ENCODE results near the gene MYO3B.

MYO3B gene

DNA sequence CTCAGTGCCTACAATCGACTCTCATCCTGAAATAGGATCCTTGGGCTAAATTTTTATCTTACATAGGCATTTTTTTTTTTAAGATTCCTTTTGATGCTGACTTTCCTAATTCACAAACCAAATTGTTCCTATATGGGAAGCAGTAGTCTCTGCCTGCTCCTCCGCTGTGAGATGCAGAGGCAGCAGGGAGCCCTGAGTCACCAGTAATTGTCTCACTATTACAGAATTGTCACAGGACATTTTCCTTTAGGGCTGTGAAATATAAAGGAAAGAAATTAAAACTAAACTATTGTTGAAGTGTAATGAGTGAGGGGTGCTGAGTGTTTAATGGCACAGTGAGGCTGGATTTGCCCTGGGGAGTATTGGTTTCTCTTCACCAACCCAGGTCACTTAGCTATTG, 63.8 kb downstream of the MYO3B start:
- no peak overlapping the region for H3K4me2 ChIP-seq (ENCODE audit: low read length)
- H3K27me3 ChIP-seq (ENCODE audit: low read depth, low read length) = peaks cover 59% of the 10 kb centered on the region
- H3K79me2 ChIP-seq (ENCODE audit: low read length) = no peaks in the 10 kb centered on the region
- no peak overlapping the region for H3K9ac ChIP-seq (ENCODE audit: low read length)
- H3K36me3 ChIP-seq (replicated peaks; ENCODE audit: low read depth, low read length) = no peaks in the 10 kb centered on the region
- H3K4me3 ChIP-seq (ENCODE audit: low read length) = no peak overlapping the region
- no peaks in the 10 kb centered on the region for H3K9me3 ChIP-seq (ENCODE audit: insufficient read depth, low read length)
- no peaks in the 10 kb centered on the region for H3K4me1 ChIP-seq (ENCODE audit: low read length)
- TF ChIP-seq EZH2phosphoT487 (IDR thresholded peaks at IDR 0.05; ENCODE audit: low read depth) = no peak
- TF ChIP-seq, protein P1, sequence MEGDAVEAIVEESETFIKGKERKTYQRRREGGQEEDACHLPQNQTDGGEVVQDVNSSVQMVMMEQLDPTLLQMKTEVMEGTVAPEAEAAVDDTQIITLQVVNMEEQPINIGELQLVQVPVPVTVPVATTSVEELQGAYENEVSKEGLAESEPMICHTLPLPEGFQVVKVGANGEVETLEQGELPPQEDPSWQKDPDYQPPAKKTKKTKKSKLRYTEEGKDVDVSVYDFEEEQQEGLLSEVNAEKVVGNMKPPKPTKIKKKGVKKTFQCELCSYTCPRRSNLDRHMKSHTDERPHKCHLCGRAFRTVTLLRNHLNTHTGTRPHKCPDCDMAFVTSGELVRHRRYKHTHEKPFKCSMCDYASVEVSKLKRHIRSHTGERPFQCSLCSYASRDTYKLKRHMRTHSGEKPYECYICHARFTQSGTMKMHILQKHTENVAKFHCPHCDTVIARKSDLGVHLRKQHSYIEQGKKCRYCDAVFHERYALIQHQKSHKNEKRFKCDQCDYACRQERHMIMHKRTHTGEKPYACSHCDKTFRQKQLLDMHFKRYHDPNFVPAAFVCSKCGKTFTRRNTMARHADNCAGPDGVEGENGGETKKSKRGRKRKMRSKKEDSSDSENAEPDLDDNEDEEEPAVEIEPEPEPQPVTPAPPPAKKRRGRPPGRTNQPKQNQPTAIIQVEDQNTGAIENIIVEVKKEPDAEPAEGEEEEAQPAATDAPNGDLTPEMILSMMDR (IDR thresholded peaks at IDR 0.05; ENCODE audit: low read depth, low read length) = no peak
- no peak overlapping the region for H2AFZ ChIP-seq (ENCODE audit: low read depth, low read length)
- no peak overlapping the region for H3K27ac ChIP-seq (ENCODE audit: low read length)
- no peaks in the 10 kb centered on the region for H4K20me1 ChIP-seq (ENCODE audit: insufficient read depth, low read length)

DNA sequence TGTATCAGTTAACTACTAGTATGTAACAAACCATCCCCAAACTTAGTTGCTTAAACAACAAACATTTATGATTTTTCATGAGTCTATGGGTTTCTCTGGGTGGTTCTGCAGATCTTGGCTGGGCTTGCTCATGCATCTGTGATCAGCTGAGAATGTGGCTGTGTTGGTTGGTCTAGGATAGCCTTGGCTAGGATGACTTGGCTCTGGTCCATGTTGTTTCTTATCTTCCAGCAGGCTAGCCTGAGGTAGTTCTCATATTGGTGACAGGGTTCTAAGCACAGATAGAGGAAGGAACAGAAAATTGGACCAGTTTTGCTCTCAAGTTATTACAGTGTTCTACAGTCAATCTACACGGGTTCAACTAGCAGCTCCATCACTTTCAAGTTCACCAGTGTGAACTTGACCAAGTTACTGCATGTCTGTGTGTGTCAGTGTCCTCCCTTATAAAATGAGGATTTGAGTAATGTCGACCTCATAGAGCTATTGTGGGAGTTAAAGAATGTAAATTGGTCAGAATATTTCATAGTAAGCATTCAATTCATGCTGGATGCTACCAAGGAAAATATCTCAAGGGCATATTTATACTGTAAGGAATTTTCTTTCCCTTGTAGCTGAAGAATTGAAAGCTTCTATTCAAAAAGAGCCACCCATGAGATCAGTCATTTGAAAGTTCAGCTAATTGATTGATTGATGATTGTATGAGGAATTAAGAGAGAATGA, 65.3 kb downstream of the MYO3B start:
- H3K4me1 ChIP-seq (ENCODE audit: low read length) = no peaks in the 10 kb centered on the region
- no peaks in the 10 kb centered on the region for H4K20me1 ChIP-seq (ENCODE audit: insufficient read depth, low read length)
- TF ChIP-seq, protein P1 (IDR thresholded peaks at IDR 0.05; ENCODE audit: low read depth, low read length) = no peak
- no peak for TF ChIP-seq EZH2phosphoT487 (IDR thresholded peaks at IDR 0.05; ENCODE audit: low read depth)
- no peak overlapping the region for H3K9ac ChIP-seq (ENCODE audit: low read length)
- peaks cover 45% of the 10 kb centered on the region for H3K27me3 ChIP-seq (ENCODE audit: low read depth, low read length)
- no peak overlapping the region for H3K4me3 ChIP-seq (ENCODE audit: low read length)
- H3K36me3 ChIP-seq (replicated peaks; ENCODE audit: low read depth, low read length) = no peaks in the 10 kb centered on the region
- H2AFZ ChIP-seq (ENCODE audit: low read depth, low read length) = no peak overlapping the region
- H3K9me3 ChIP-seq (ENCODE audit: insufficient read depth, low read length) = no peaks in the 10 kb centered on the region
- no peak overlapping the region for H3K4me2 ChIP-seq (ENCODE audit: low read length)
- H3K79me2 ChIP-seq (ENCODE audit: low read length) = no peaks in the 10 kb centered on the region
- H3K27ac ChIP-seq (ENCODE audit: low read length) = no peak overlapping the region

DNA sequence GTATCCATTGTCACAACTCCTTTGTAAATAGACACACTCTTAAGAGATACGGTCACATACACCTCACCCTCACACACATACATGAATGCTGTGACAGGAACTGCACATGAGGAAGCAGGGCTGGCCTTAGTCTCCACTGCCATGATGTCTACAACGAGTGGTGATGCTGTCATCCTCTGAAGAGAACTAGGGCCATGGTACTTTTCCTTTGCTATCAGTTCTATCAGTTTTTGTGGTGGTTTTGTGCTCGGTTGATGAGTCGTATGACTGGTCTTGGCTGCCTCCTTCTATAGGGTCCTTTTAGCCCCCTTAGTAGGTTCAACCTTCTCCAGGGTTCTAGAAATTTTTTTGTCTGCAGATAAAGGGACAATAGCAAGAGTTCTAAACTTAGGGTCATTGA, 66.0 kb downstream of the MYO3B start:
- Histone ChIP-seq H3K4me3 (ENCODE audit: low read length) (no peak overlapping the region), H3K9me3 (ENCODE audit: insufficient read depth, low read length) (no peaks in the 10 kb centered on the region), H3K4me1 (ENCODE audit: low read length) (no peaks in the 10 kb centered on the region), H3K9ac (ENCODE audit: low read length) (no peak overlapping the region), H3K27me3 (ENCODE audit: low read depth, low read length) (peaks cover 39% of the 10 kb centered on the region), H2AFZ (ENCODE audit: low read depth, low read length) (no peak overlapping the region), H3K36me3 (replicated peaks; ENCODE audit: low read depth, low read length) (no peaks in the 10 kb centered on the region), H3K4me2 (ENCODE audit: low read length) (no peak overlapping the region), H4K20me1 (ENCODE audit: insufficient read depth, low read length) (no peaks in the 10 kb centered on the region), H3K27ac (ENCODE audit: low read length) (no peak overlapping the region), H3K79me2 (ENCODE audit: low read length) (no peaks in the 10 kb centered on the region)
- TF ChIP-seq EZH2phosphoT487 (IDR thresholded peaks at IDR 0.05; ENCODE audit: low read depth) = no peak
- TF ChIP-seq, protein P1 (IDR thresholded peaks at IDR 0.05; ENCODE audit: low read depth, low read length) = no peak

DNA sequence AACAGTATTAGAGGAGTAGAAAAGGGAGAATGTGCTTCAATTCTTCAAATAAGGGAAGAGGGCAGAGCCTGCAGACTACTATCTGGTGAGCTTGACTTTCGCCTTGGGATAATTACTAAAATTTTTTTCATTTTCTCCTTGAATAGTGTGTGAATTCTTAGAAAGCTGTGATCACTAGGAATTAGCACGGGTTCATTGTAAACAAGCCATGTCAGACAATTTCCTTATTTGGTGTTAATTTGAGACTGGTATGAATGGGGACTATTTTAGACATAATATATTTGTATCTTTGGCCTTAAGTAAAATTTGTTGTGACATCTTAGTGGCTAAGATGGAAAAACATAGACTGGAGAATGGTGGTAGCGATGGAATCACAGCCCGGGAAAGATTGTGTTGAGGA, 66.6 kb downstream of the MYO3B start:
- H3K9me3 ChIP-seq (ENCODE audit: insufficient read depth, low read length) = no peaks in the 10 kb centered on the region
- H3K4me3 ChIP-seq (ENCODE audit: low read length) = no peak overlapping the region
- TF ChIP-seq, protein P1 (IDR thresholded peaks at IDR 0.05; ENCODE audit: low read depth, low read length) = no peak
- no peak for TF ChIP-seq EZH2phosphoT487 (IDR thresholded peaks at IDR 0.05; ENCODE audit: low read depth)
- peaks cover 33% of the 10 kb centered on the region for H3K27me3 ChIP-seq (ENCODE audit: low read depth, low read length)
- H3K36me3 ChIP-seq (replicated peaks; ENCODE audit: low read depth, low read length) = no peaks in the 10 kb centered on the region
- H3K4me1 ChIP-seq (ENCODE audit: low read length) = no peaks in the 10 kb centered on the region
- H2AFZ ChIP-seq (ENCODE audit: low read depth, low read length) = no peak overlapping the region
- H3K79me2 ChIP-seq (ENCODE audit: low read length) = no peaks in the 10 kb centered on the region
- no peak overlapping the region for H3K4me2 ChIP-seq (ENCODE audit: low read length)
- no peak overlapping the region for H3K9ac ChIP-seq (ENCODE audit: low read length)
- no peaks in the 10 kb centered on the region for H4K20me1 ChIP-seq (ENCODE audit: insufficient read depth, low read length)
- H3K27ac ChIP-seq (ENCODE audit: low read length) = no peak overlapping the region
